A549 (cell line): ENCODE results near the gene TOR1B.

Source experiments
- BCL3 ChIP-seq: fragments of >200 bp; sonication (Bioruptor Twin); formaldehyde crosslinking; IDR thresholded peaks from 3 replicates; pipeline ENCODE4 v1.6.1; 2016
- CEBPB ChIP-seq, 2 experiments: fragments of >200 bp in 1 of 2; sonication (Bioruptor Twin) in 1 of 2; formaldehyde crosslinking in 1 of 2; IDR thresholded peaks; 2 replicates each; pipeline ENCODE4 v1.6.1; 2012 to 2016
- CHD4 ChIP-seq: fragments of 200-600 bp; sonication (generic); IDR thresholded peaks from 2 replicates; pipeline ENCODE4 v1.6.1; 2016; ENCODE audit warnings: antibody characterized with exemption, mild to moderate bottlenecking, borderline replicate concordance
- JUNB ChIP-seq: fragments of >200 bp; sonication (Bioruptor Twin); formaldehyde crosslinking; IDR thresholded peaks from 2 replicates; pipeline ENCODE4 v1.6.1; 2016
- KDM5A ChIP-seq: fragments of 200-600 bp; sonication (generic); IDR thresholded peaks from 2 replicates; pipeline ENCODE4 v1.6.1; 2016; ENCODE audit warnings: antibody characterized with exemption, mild to moderate bottlenecking
- MAX ChIP-seq: IDR thresholded peaks from 2 replicates; pipeline ENCODE4 v1.6.1; 2012
- MYC ChIP-seq: IDR thresholded peaks from 2 replicates; pipeline ENCODE4 v1.6.1; 2012; ENCODE audit warnings: mild to moderate bottlenecking, inconsistent platforms, low read length, improper control_type of control experiment, borderline replicate concordance
- NR3C1 ChIP-seq: fragments of >200 bp; sonication (Bioruptor Twin); formaldehyde crosslinking; IDR thresholded peaks from 3 replicates; pipeline ENCODE4 v1.6.1; 2017
- PBX3 ChIP-seq: IDR thresholded peaks from 2 replicates; pipeline ENCODE4 v1.6.1; 2012
- RAD21 ChIP-seq, 2 experiments: fragments of >200 bp in 1 of 2; sonication (Bioruptor Twin) in 1 of 2; formaldehyde crosslinking in 1 of 2; IDR thresholded peaks in 1 of 2; conservative IDR thresholded peaks in 1 of 2; 2 replicates in 1 of 2; 3 replicates in 1 of 2; pipeline ENCODE4 v1.6.1; 2012 to 2018; ENCODE audit warnings: inconsistent platforms in 1 of 2
- TF ChIP-seq, protein P1 (sequence below): fragments of >200 bp; sonication (Bioruptor Twin); formaldehyde crosslinking; IDR thresholded peaks from 3 replicates; pipeline ENCODE4 v1.5.1; 2016
- TF ChIP-seq, protein P2 (sequence below): fragments of 450-650 bp; IDR thresholded peaks from 2 replicates; pipeline ENCODE4 v1.6.1; 2014; ENCODE audit warnings: antibody characterized with exemption

DNA sequence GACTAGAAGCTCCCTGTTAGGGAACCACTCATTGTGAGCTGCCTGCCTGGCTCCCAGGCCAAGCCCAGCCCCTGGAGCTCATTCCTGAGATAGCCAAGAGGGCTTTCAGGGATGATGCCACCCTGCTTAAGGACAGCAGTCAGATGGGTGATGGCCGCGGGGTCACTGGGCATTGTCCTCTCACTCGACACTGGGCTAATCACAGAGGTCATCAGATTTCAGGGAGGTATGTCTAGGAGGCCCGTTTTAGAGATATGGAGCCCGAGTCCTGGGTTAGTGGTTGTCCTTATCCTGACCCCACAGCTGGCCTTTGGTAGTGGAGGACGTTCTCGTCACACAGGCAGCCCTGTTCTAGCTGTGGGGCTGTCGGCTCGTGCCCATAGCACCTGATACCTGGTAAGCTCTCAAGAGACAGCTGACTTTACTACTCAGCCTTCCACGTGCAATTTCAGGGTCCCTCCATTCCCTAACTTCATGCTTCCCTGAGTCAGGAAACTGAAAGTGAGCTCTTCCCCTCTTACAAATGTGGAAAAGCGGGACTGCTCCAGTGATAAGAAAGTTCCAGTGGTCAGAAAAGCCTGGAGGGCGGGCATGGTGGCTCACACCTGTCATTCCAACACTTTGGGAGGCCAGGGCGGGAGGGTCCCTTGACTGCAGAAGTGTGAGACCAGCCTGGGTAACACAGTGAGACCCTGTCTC, 43.0 kb upstream of the TOR1B start:
- TF ChIP-seq BCL3 (no peak), RAD21 (conservative IDR thresholded peaks at IDR 0.05 in 1 of 2, IDR thresholded peaks at IDR 0.05 in 1 of 2) (no peak), CHD4 (no peak), MYC (no peak), CEBPB (IDR thresholded peaks at IDR 0.05) (no peak), MAX (no peak), KDM5A (no peak), JUNB (no peak), PBX3 (no peak), NR3C1 (no peak)
- TF ChIP-seq, protein P1, sequence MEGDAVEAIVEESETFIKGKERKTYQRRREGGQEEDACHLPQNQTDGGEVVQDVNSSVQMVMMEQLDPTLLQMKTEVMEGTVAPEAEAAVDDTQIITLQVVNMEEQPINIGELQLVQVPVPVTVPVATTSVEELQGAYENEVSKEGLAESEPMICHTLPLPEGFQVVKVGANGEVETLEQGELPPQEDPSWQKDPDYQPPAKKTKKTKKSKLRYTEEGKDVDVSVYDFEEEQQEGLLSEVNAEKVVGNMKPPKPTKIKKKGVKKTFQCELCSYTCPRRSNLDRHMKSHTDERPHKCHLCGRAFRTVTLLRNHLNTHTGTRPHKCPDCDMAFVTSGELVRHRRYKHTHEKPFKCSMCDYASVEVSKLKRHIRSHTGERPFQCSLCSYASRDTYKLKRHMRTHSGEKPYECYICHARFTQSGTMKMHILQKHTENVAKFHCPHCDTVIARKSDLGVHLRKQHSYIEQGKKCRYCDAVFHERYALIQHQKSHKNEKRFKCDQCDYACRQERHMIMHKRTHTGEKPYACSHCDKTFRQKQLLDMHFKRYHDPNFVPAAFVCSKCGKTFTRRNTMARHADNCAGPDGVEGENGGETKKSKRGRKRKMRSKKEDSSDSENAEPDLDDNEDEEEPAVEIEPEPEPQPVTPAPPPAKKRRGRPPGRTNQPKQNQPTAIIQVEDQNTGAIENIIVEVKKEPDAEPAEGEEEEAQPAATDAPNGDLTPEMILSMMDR, result no peak
- TF ChIP-seq, protein P2, sequence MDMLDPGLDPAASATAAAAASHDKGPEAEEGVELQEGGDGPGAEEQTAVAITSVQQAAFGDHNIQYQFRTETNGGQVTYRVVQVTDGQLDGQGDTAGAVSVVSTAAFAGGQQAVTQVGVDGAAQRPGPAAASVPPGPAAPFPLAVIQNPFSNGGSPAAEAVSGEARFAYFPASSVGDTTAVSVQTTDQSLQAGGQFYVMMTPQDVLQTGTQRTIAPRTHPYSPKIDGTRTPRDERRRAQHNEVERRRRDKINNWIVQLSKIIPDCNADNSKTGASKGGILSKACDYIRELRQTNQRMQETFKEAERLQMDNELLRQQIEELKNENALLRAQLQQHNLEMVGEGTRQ, result no peak
